Activated CD4-positive, alpha-beta T cell treated with anti-CD3 and anti-CD28 coated beads, Interleukin-2, amount 50 U/mL, for 4 hours (primary cell): ENCODE measurements around the gene PUS10.
"Not testable (repeated sequence)": the region's sequence is repeated elsewhere in the genome, so short reads cannot be mapped to it uniquely, and the experiment has no call there.

Source experiments
- DNase-seq, 2 experiments: peaks; one replicate each; pipeline ENCODE4 v3.0.0-alpha.2; 2020

Gene PUS10

GRCh38 chr2:60925994-60926740, 91.9 kb downstream of the PUS10 start:
- DNase-seq: no peak

- DNase-seq: no peak
Observed at GRCh38 chr2:60907329-60907728, 110.7 kb downstream of the PUS10 start.

- no peak for DNase-seq
Observed at GRCh38 chr2:60906395-60906794, 111.7 kb downstream of the PUS10 start.

GRCh38 chr2:60905867-60906266, 112.2 kb downstream of the PUS10 start:
- DNase-seq: not testable (repeated sequence)

GRCh38 chr2:60901296-60901695, 116.8 kb downstream of the PUS10 start:
- DNase-seq: not testable (repeated sequence)

- DNase-seq: no peak
Observed at GRCh38 chr2:60899892-60900249, 118.2 kb downstream of the PUS10 start.

GRCh38 chr2:60899230-60899891, 118.7 kb downstream of the PUS10 start:
- DNase-seq: peak; percentile 36 to 43

GRCh38 chr2:60898567-60898966, 119.5 kb downstream of the PUS10 start:
- no peak for DNase-seq
